MM.1S (cell line): Measurements from ENCODE around the gene PDZD8.

ENCODE experiments used
- EZH2 ChIP-seq: fragments of 300-600 bp; sonication (generic); optimal IDR thresholded peaks from 2 replicates; pipeline ENCODE3; 2017; ENCODE audit warnings: low read depth, mild to moderate bottlenecking, antibody characterized with exemption, low read length, mixed read lengths
- TF ChIP-seq, protein P1 (sequence below): fragments of 300-600 bp; sonication (generic); IDR thresholded peaks from 2 replicates; pipeline ENCODE4 v1.5.1; 2016; ENCODE audit warnings: antibody characterized with exemption, low read length, mixed read lengths

DNA sequence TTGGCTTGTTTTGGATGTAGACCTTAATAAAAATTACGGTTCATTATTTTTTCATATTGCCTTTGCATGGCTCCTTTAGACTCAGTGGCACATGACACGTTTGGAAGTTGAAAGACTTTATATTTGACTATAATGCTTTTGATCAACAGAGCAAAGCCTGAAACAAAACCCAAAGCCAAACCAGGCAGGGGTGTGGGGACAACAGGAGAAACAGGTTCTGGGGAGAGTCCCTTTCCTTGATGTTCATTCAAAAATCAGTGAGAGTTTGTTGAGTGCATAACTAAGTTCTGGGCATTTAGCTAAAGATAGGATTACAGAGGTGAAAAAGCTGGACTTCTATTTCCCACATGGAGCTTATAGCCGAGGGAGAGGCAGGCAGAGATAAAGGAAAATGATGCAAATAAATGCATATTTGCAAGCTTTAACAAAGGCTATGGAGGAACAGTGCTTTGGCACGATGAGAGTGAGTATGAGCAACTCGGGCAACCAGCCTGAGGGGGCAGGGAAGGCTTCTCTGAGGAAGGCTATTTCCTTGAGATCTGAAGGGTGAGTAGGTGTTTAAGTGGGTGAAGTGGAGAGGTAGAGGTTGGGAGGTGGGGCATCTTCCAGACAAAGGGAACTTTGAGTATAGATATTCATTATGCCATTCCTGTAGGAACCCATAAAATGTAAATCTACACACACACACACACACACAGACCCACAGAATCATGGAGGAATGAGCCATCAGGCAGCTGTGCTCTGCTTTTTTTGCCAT is 34.5 kb upstream of the PDZD8 start:
- TF ChIP-seq, protein P1, sequence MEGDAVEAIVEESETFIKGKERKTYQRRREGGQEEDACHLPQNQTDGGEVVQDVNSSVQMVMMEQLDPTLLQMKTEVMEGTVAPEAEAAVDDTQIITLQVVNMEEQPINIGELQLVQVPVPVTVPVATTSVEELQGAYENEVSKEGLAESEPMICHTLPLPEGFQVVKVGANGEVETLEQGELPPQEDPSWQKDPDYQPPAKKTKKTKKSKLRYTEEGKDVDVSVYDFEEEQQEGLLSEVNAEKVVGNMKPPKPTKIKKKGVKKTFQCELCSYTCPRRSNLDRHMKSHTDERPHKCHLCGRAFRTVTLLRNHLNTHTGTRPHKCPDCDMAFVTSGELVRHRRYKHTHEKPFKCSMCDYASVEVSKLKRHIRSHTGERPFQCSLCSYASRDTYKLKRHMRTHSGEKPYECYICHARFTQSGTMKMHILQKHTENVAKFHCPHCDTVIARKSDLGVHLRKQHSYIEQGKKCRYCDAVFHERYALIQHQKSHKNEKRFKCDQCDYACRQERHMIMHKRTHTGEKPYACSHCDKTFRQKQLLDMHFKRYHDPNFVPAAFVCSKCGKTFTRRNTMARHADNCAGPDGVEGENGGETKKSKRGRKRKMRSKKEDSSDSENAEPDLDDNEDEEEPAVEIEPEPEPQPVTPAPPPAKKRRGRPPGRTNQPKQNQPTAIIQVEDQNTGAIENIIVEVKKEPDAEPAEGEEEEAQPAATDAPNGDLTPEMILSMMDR: no peak
- no peak for TF ChIP-seq EZH2
